Breast epithelium (tissue), 4 donors: ENCODE measurements around the gene BATF2. TPM values are rescaled to one million over a fixed set of nuclear protein-coding genes. Genes with fewer than 3 reads are reported as not detected.
"Not testable (repeated sequence)": the region's sequence is repeated elsewhere in the genome, so short reads cannot be mapped to it uniquely, and the experiment has no call there.

ENCODE experiments used
- DNase-seq, 2 donors: peaks; one replicate each; pipeline ENCODE4 v3.0.0-alpha.2; 2019; ENCODE audit warnings: low spot score in 2 of 2
- H3K27ac ChIP-seq, 2 donors: fragments of 200-600 bp; sonication (generic) in 1 of 2; one replicate each; pipeline ENCODE4 v1.5.1; 2016 to 2019; ENCODE audit warnings: mild to moderate bottlenecking in 1 of 2
- H3K27me3 ChIP-seq, 2 donors: fragments of 200-600 bp; sonication (generic) in 1 of 2; one replicate each; pipeline versions ENCODE4 v1.5.1 to v1.6.0; 2017 to 2019; ENCODE audit warnings: control low read depth in 1 of 2, mild to moderate bottlenecking in 1 of 2
- H3K36me3 ChIP-seq: fragments of 200-600 bp; one replicate; pipeline ENCODE4 v1.5.1; 2019
- H3K4me1 ChIP-seq, 2 donors: fragments of 200-600 bp; sonication (generic); one replicate each; pipeline ENCODE4 v1.5.1; 2016 to 2019; ENCODE audit warnings: control low read depth in 1 of 2
- H3K4me3 ChIP-seq, 3 donors: fragments of 200-600 bp; sonication (generic); 1 replicate in 2 of 3; 2 replicates in 1 of 3; pipeline ENCODE4 v1.5.1; 2016 to 2019; ENCODE audit warnings: mild to moderate bottlenecking in 3 of 3, moderate library complexity in 2 of 3
- H3K9me3 ChIP-seq, 2 donors: fragments of 200-600 bp; sonication (generic) in 1 of 2; one replicate each; pipeline ENCODE4 v1.5.1; 2016 to 2019; ENCODE audit warnings: control low read depth in 1 of 2
- POLR2A ChIP-seq: fragments of 450-650 bp; IDR thresholded peaks from one replicate; pipeline ENCODE4 v1.6.1; 2016; ENCODE audit warnings: antibody characterized with exemption, mild to moderate bottlenecking, moderate library complexity
- POLR2AphosphoS5 ChIP-seq, 3 donors: sonication (generic); formaldehyde crosslinking; IDR thresholded peaks; one replicate each; pipeline ENCODE4 v1.6.1; 2017; ENCODE audit warnings: antibody characterized with exemption in 3 of 3
- intact Hi-C: fragments of 100-400 bp; cut with DNase I; formaldehyde crosslinking; loops from one replicate; pipeline ENCODE4 v1.15.1; 2023; ENCODE audit warnings: low total_unique reads
- total RNA-seq, 3 donors: library from RNA; depleted of rRNA; stranded (reverse); fragments of >200 nt; gene quantifications; one replicate each; pipeline ENCODE4 v1.1.0, GENCODE V29; 2016
- TF ChIP-seq, protein P1 (sequence below), 3 donors: fragments of 450-650 bp; IDR thresholded peaks; one replicate each; pipeline ENCODE4 v1.5.1; 2016 to 2017; ENCODE audit warnings: antibody characterized with exemption in 3 of 3, mild to moderate bottlenecking in 3 of 3, moderate library complexity in 3 of 3

BATF2 gene
- total RNA-seq, 3 donors from 2014 or later: 0.33 to 1.5 (median 0.64) TPM

- intact Hi-C loops: no loop called here
- no peaks in the 10 kb centered on the region for H3K9me3 ChIP-seq
- no peaks in the 10 kb centered on the region for H3K27me3 ChIP-seq
- H3K4me1 ChIP-seq: no peaks in the 10 kb centered on the region
- no peaks in the 10 kb centered on the region for H3K36me3 ChIP-seq
- no peak for TF ChIP-seq POLR2A
- TF ChIP-seq POLR2AphosphoS5 (IDR thresholded peaks at IDR 0.05): no peak
- TF ChIP-seq, protein P1, sequence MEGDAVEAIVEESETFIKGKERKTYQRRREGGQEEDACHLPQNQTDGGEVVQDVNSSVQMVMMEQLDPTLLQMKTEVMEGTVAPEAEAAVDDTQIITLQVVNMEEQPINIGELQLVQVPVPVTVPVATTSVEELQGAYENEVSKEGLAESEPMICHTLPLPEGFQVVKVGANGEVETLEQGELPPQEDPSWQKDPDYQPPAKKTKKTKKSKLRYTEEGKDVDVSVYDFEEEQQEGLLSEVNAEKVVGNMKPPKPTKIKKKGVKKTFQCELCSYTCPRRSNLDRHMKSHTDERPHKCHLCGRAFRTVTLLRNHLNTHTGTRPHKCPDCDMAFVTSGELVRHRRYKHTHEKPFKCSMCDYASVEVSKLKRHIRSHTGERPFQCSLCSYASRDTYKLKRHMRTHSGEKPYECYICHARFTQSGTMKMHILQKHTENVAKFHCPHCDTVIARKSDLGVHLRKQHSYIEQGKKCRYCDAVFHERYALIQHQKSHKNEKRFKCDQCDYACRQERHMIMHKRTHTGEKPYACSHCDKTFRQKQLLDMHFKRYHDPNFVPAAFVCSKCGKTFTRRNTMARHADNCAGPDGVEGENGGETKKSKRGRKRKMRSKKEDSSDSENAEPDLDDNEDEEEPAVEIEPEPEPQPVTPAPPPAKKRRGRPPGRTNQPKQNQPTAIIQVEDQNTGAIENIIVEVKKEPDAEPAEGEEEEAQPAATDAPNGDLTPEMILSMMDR (IDR thresholded peaks at IDR 0.05): no peak
- no peak overlapping the region for H3K4me3 ChIP-seq
- DNase-seq: no peak
- H3K27ac ChIP-seq: no peak overlapping the region
These were observed 35.4 kb upstream of the BATF2 start for GRCh38 chr11:65032216-65032615.

GRCh38 chr11:65027213-65028067 is 30.7 kb upstream of the BATF2 start, which contains the start of gene SNX15:
TSS of gene SNX15 (plus strand) at chr11:65027439. CDS start at chr11:65027538, 99 bp downstream.
- Histone ChIP-seq H3K9me3 (no peaks in the 10 kb centered on the region), H3K27ac (peak within 1 kb of the TSS; percentile 87 to 91), H3K36me3 (no peaks in the 10 kb centered on the region), H3K4me1 (no peaks in the 10 kb centered on the region), H3K4me3 (peak within 1 kb of the TSS; percentile 61 to 76 (median 62)), H3K27me3 (no peaks in the 10 kb centered on the region)
- TF ChIP-seq, protein P1 (IDR thresholded peaks at IDR 0.05): peak; percentile 64 to 79 (median 68)
- TF ChIP-seq POLR2A: peak; percentile 57
- peak; percentile 88 to 94 (median 91) for TF ChIP-seq POLR2AphosphoS5 (IDR thresholded peaks at IDR 0.05)
- intact Hi-C loops: no loop called here
- DNase-seq: peak; percentile 91

- Histone ChIP-seq H3K27ac (peak overlapping the region; percentile 87 to 91), H3K9me3 (no peaks in the 10 kb centered on the region), H3K27me3 (no peaks in the 10 kb centered on the region), H3K4me3 (peak overlapping the region in 2 of 3 donors; percentile 61 to 76), H3K36me3 (no peaks in the 10 kb centered on the region), H3K4me1 (no peaks in the 10 kb centered on the region)
- intact Hi-C loops: no loop called here
- no peak for TF ChIP-seq POLR2AphosphoS5 (IDR thresholded peaks at IDR 0.05)
- DNase-seq: no peak
These were observed 30.0 kb upstream of the BATF2 start for GRCh38 chr11:65026810-65027209.

DNA sequence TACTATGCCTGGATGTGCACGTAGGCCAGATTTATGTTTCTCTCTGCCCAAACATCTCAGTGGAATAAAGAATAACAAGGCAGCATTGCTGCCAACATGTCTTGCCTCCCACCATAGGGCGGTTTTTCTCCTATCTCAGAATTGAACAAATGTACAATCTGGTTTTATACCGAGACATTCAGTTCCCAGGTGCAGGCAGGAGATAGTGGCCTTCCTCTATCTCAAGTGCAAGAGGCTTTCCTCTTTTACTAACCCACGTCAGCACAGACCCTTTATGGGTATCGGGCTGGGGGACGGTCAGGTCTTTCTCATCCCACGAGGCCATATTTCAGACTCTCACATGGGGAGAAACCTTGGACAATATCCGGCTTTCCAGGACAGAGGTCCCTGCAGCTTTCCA is 26.7 kb upstream of the BATF2 start:
- H3K36me3 ChIP-seq, H3K9me3 ChIP-seq, DNase-seq, intact Hi-C loops, H3K27me3 ChIP-seq, H3K4me3 ChIP-seq, H3K27ac ChIP-seq, H3K4me1 ChIP-seq: not testable (repeated sequence)

GRCh38 chr11:65021509-65021908 is 24.7 kb upstream of the BATF2 start:
- no peaks in the 10 kb centered on the region for H3K4me1 ChIP-seq
- no peak overlapping the region for H3K4me3 ChIP-seq
- no peaks in the 10 kb centered on the region for H3K27me3 ChIP-seq
- TF ChIP-seq POLR2A (no peak), POLR2AphosphoS5 (IDR thresholded peaks at IDR 0.05) (no peak)
- TF ChIP-seq, protein P1 (IDR thresholded peaks at IDR 0.05): no peak
- intact Hi-C loops: no loop called here
- H3K27ac ChIP-seq: no peak overlapping the region
- H3K9me3 ChIP-seq: no peaks in the 10 kb centered on the region
- H3K36me3 ChIP-seq: no peaks in the 10 kb centered on the region
- no peak for DNase-seq

DNA sequence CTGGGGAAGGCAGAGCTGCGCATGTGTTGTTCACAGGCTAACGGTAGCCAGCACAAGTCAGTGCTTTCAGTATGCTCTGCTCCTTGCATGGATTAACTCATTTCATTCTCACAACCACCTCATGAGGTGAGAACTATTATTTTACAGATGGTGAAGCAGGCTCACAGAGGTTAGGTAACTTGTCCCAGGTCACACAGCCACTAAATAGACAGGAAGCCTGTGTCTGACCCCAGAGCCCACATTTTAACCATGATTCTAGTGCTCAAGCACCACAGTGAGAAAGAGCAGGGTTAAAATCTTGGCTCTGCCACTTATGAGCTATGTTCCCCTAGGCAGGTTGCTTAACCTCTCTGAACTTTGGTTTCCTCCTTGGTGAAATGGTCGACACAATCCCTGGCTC is 24.2 kb upstream of the BATF2 start:
- TF ChIP-seq POLR2AphosphoS5 (IDR thresholded peaks at IDR 0.05): no peak
- TF ChIP-seq POLR2A: no peak
- no peaks in the 10 kb centered on the region for H3K9me3 ChIP-seq
- DNase-seq: no peak
- H3K27me3 ChIP-seq: no peaks in the 10 kb centered on the region
- intact Hi-C loops: no loop called here
- H3K4me3 ChIP-seq: no peak overlapping the region
- no peaks in the 10 kb centered on the region for H3K4me1 ChIP-seq
- H3K27ac ChIP-seq: no peak overlapping the region
- H3K36me3 ChIP-seq: no peaks in the 10 kb centered on the region
